Osteocyte (in vitro differentiated cells): ENCODE data around the gene DACH1. TPM values are rescaled to one million over a fixed set of nuclear protein-coding genes. Genes with fewer than 3 reads are reported as not detected.

ENCODE experiments used
- DNase-seq: peaks from one replicate; pipeline ENCODE4 v3.0.0; 2021; ENCODE audit warnings: mixed read lengths; ENCODE audit not compliant: unreplicated experiment; ENCODE audit errors: extremely low spot score
- H3K27ac Mint-ChIP-seq: one replicate; pipeline ENCODE4 v1.8.0; 2021; ENCODE audit warnings: mild to moderate bottlenecking, mixed read lengths; ENCODE audit not compliant: unreplicated experiment
- H3K27me3 Mint-ChIP-seq: one replicate; pipeline ENCODE4 v1.8.0; 2021; ENCODE audit warnings: mixed read lengths; ENCODE audit not compliant: unreplicated experiment
- H3K36me3 Mint-ChIP-seq: one replicate; pipeline ENCODE4 v1.8.0; 2021; ENCODE audit warnings: mixed read lengths; ENCODE audit not compliant: unreplicated experiment
- H3K4me1 Mint-ChIP-seq: one replicate; pipeline ENCODE4 v1.8.0; 2021; ENCODE audit warnings: mixed read lengths; ENCODE audit not compliant: unreplicated experiment
- H3K4me3 Mint-ChIP-seq: one replicate; pipeline ENCODE4 v1.8.0; 2021; ENCODE audit warnings: mild to moderate bottlenecking, moderate library complexity, mixed read lengths; ENCODE audit not compliant: unreplicated experiment
- H3K9me3 Mint-ChIP-seq: one replicate; pipeline ENCODE4 v1.8.0; 2021; ENCODE audit warnings: mixed read lengths; ENCODE audit not compliant: unreplicated experiment
- CTCF ChIP-seq: fragments of 200-600 bp; sonication (generic); IDR thresholded peaks from 2 replicates; pipeline ENCODE4 v1.5.0; 2021; ENCODE audit warnings: antibody characterized with exemption, mild to moderate bottlenecking, moderate library complexity
- total RNA-seq: library from RNA; stranded (reverse); gene quantifications from 2 replicates; pipeline ENCODE4 v1.2.1, GENCODE V29; 2021

Gene DACH1
- total RNA-seq, 1 donor from 2014 or later = 0.54 TPM

DNA sequence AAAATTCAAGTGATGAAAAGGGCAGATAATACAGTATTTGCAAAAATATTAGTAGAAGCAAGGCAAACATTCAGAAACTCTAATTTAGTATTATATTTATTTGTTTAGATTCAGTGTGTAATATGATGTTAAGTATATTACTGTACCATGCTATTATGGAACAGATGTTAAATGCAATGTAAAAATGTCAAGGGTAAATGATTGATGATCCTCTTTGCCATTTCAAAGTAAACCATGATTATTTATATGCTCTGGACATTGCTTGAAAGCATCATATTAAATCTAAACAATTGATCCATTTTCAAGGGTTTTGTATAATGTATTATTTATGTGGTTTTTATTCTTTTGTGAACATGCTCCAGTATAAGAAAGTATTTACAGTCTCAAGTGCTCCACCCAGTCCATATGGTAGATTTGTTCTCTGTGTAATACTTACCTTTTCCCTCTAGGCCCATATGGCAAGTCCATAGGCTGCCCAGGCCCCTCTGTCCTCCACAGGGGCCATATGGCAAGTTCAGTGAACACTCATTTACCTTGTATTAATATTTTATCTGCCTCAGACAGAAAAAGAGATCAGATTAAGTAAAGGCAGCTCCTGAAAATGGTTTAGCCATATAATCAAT is 353.5 kb downstream of the DACH1 start:
- H3K27me3 Mint-ChIP-seq = no peaks in the 10 kb centered on the region
- H3K9me3 Mint-ChIP-seq = no peaks in the 10 kb centered on the region

DNA sequence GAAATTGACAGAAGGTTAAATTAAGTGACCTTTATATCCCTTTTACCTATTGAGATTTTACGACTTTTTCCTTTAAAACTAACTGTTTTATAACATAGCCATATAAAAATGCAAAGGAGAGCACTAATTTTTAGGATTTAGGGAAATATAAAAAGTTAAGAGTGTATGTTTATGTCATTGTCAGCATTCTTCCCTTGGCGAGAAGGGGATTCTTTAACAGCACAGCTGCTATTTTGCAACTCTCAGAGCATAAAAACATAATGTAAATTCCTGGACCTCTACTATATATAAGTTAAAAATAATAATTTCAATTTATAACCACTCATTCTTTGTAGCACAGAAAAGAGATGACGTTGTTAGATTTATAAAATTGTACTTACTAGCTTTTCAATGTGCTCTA is 363.2 kb downstream of the DACH1 start:
- H3K9me3 Mint-ChIP-seq = no peaks in the 10 kb centered on the region
- H3K4me1 Mint-ChIP-seq = no peaks in the 10 kb centered on the region
- H3K36me3 Mint-ChIP-seq = no peaks in the 10 kb centered on the region
- H3K27ac Mint-ChIP-seq = no peak overlapping the region
- TF ChIP-seq CTCF = no peak
- H3K27me3 Mint-ChIP-seq = no peaks in the 10 kb centered on the region
- H3K4me3 Mint-ChIP-seq = no peak overlapping the region
- DNase-seq = no peak

More for the DNA sequence above, 353.5 kb downstream of the DACH1 start:
- no peak for DNase-seq
- no peak for TF ChIP-seq CTCF
- no peaks in the 10 kb centered on the region for H3K4me1 Mint-ChIP-seq
- H3K36me3 Mint-ChIP-seq = no peaks in the 10 kb centered on the region
- H3K4me3 Mint-ChIP-seq = no peak overlapping the region
- H3K27ac Mint-ChIP-seq = no peak overlapping the region

DNA sequence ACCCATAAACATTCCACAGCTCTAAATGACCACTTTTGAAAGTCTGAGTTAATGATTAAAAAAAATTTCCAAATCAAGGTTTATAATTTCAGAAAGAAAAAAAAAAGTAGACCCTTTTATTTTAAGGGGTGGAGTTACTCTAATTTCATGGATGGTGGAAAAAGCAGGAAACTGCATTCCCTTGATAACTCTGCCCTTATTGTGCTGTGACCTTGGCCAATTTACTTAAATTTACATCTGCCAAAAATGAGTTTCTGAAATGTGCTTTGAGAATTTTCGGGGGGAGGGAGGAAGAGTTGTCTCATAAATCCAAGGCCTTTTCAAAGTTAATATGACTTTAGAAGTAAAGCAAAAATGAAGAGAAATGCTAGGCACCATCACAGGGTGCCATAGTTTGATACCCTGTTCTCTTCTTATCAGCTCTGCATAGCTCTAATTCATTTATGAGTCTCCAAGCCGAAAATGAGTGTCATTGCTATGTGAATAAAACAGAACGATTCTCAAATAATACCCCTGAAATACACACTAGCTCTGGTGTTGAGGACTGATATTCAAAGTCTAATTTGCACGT is 367.0 kb downstream of the DACH1 start:
- no peak overlapping the region for H3K27ac Mint-ChIP-seq
- no peaks in the 10 kb centered on the region for H3K27me3 Mint-ChIP-seq
- no peak for DNase-seq
- H3K4me3 Mint-ChIP-seq = no peak overlapping the region
- TF ChIP-seq CTCF = no peak
- no peaks in the 10 kb centered on the region for H3K9me3 Mint-ChIP-seq
- no peaks in the 10 kb centered on the region for H3K36me3 Mint-ChIP-seq
- H3K4me1 Mint-ChIP-seq = no peaks in the 10 kb centered on the region

GRCh38 chr13:71499235-71499634 is 367.8 kb downstream of the DACH1 start:
- H3K27ac Mint-ChIP-seq = no peak overlapping the region
- H3K9me3 Mint-ChIP-seq = no peaks in the 10 kb centered on the region
- no peak for TF ChIP-seq CTCF
- H3K27me3 Mint-ChIP-seq = no peaks in the 10 kb centered on the region
- H3K36me3 Mint-ChIP-seq = no peaks in the 10 kb centered on the region
- DNase-seq = no peak
- no peaks in the 10 kb centered on the region for H3K4me1 Mint-ChIP-seq
- H3K4me3 Mint-ChIP-seq = no peak overlapping the region

DNA sequence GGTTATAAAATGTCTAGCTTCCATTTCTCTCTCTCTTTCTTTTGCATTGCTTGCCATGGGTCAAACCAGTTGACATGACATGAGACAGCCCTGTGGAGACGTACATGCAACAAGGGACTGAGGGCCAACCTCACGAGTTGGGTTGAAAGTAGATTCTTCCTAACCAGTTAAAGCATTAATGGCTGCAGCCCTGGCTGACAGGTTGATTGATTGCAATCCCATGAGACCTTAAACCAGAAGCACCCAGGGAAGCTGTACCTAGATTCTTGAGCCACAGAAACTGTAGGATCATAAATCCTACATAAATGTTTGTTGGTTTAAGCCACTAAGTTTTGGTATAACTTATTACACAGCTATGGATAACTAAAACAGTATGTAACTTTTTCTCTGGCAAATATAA is 373.8 kb downstream of the DACH1 start:
- H3K4me1 Mint-ChIP-seq = no peaks in the 10 kb centered on the region
- H3K27me3 Mint-ChIP-seq = no peaks in the 10 kb centered on the region
- no peak overlapping the region for H3K4me3 Mint-ChIP-seq
- no peak overlapping the region for H3K27ac Mint-ChIP-seq
- DNase-seq = no peak
- H3K9me3 Mint-ChIP-seq = no peaks in the 10 kb centered on the region
- TF ChIP-seq CTCF = no peak
- no peaks in the 10 kb centered on the region for H3K36me3 Mint-ChIP-seq
